Osteoblast (primary cell): Measurements from ENCODE around the gene HMGCS2. TPM values are rescaled to one million over a fixed set of nuclear protein-coding genes. Genes with fewer than 3 reads are reported as not detected.

Experiments used
- DNase-seq: peaks from one replicate; pipeline ENCODE4 v3.0.0; 2011; ENCODE audit warnings: low spot score, mixed read lengths; ENCODE audit not compliant: insufficient read length; ENCODE audit errors: missing footprints
- H2AFZ ChIP-seq: 2 replicates; pipeline ENCODE4 v1.6.0; 2011; ENCODE audit warnings: mild to moderate bottlenecking, low read length
- H3K27ac ChIP-seq: 2 replicates; pipeline ENCODE4 v1.5.1; 2011; ENCODE audit warnings: mild to moderate bottlenecking, low read depth, low read length, moderate library complexity
- H3K27me3 ChIP-seq: 2 replicates; pipeline ENCODE4 v1.6.0; 2012; ENCODE audit warnings: mild to moderate bottlenecking, control low read depth, inconsistent platforms, low read length, moderate library complexity; ENCODE audit not compliant: insufficient read depth
- H3K36me3 ChIP-seq: 2 replicates; pipeline ENCODE4 v1.5.1; 2011; ENCODE audit warnings: mild to moderate bottlenecking, low read length, control low read depth, moderate library complexity; ENCODE audit not compliant: insufficient read depth
- H3K4me1 ChIP-seq: 2 replicates; pipeline ENCODE4 v1.5.1; 2011; ENCODE audit warnings: mild to moderate bottlenecking, low read length, control low read depth, moderate library complexity; ENCODE audit not compliant: insufficient read depth
- H3K4me2 ChIP-seq: 2 replicates; pipeline ENCODE4 v1.6.0; 2011; ENCODE audit warnings: mild to moderate bottlenecking, low read length; ENCODE audit not compliant: insufficient read depth
- H3K4me3 ChIP-seq: fragments of 200-600 bp; sonication (generic); 3 replicates; pipeline ENCODE4 v1.5.1; 2012; ENCODE audit warnings: mild to moderate bottlenecking, low read length, inconsistent platforms; ENCODE audit not compliant: insufficient read depth
- H3K79me2 ChIP-seq: 2 replicates; pipeline ENCODE4 v1.6.0; 2012; ENCODE audit warnings: mild to moderate bottlenecking, low read length, control low read depth, inconsistent platforms; ENCODE audit not compliant: insufficient read depth
- H3K9me3 ChIP-seq: 2 replicates; pipeline ENCODE4 v1.5.1; 2011; ENCODE audit warnings: low read depth, low read length, control low read depth
- H4K20me1 ChIP-seq: 2 replicates; pipeline ENCODE4 v1.6.0; 2012; ENCODE audit warnings: mild to moderate bottlenecking, low read length, control low read depth; ENCODE audit not compliant: insufficient read depth
- total RNA-seq: library from RNA; depleted of rRNA; stranded (reverse); fragments of >200 nt; gene quantifications from 2 replicates; pipeline ENCODE4 v1.2.3, GENCODE V29; 2012
- TF ChIP-seq, protein P1 (sequence below): IDR thresholded peaks from 2 replicates; pipeline ENCODE4 v1.5.1; 2011; ENCODE audit warnings: mild to moderate bottlenecking, low read depth, low read length, moderate library complexity; ENCODE audit errors: extremely low read depth

The HMGCS2 gene
- total RNA-seq, 1 donor, result not detected

DNA sequence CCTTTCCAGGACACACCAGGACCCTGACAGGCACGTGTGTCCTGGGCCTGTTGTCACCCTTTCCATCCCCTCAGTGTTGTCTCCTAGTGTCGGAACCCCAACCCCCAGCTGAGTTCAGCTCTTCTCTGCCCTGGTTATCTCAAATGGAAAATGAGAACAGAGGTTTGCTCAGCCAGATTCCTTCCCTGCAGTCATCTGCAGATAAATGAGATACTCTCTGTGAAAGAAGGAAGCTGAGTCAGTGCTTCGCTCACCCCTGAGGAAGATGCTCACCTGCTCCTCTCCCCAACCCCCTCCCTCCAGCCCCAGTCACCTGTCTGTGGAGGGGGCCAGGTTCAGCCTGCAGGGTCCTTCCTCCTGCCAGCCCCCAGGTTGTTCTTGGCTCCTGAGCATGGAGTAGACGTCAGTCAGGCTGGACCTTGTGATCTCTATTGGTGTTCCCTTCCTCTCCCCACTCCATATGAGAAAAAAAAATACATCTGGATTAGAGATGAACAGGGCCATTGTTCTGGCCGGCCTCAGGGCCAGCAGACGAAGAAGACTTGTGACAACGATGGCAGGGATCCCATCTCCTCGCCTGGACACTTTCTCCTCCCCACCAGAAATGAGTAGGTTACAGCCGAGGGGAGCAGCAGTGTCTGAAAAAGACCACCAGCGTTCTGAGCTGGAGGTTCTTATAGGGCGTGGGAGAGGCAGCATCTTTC is 36.1 kb downstream of the HMGCS2 start:
- Histone ChIP-seq H3K9me3 (no peaks in the 10 kb centered on the region), H3K79me2 (no peaks in the 10 kb centered on the region), H3K27ac (no peak overlapping the region), H3K36me3 (peaks cover 27% of the 10 kb centered on the region), H4K20me1 (no peaks in the 10 kb centered on the region), H3K4me2 (no peak overlapping the region), H3K4me1 (no peaks in the 10 kb centered on the region), H2AFZ (no peak overlapping the region), H3K4me3 (no peak overlapping the region), H3K27me3 (no peaks in the 10 kb centered on the region)
- TF ChIP-seq, protein P1, sequence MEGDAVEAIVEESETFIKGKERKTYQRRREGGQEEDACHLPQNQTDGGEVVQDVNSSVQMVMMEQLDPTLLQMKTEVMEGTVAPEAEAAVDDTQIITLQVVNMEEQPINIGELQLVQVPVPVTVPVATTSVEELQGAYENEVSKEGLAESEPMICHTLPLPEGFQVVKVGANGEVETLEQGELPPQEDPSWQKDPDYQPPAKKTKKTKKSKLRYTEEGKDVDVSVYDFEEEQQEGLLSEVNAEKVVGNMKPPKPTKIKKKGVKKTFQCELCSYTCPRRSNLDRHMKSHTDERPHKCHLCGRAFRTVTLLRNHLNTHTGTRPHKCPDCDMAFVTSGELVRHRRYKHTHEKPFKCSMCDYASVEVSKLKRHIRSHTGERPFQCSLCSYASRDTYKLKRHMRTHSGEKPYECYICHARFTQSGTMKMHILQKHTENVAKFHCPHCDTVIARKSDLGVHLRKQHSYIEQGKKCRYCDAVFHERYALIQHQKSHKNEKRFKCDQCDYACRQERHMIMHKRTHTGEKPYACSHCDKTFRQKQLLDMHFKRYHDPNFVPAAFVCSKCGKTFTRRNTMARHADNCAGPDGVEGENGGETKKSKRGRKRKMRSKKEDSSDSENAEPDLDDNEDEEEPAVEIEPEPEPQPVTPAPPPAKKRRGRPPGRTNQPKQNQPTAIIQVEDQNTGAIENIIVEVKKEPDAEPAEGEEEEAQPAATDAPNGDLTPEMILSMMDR, result no peak
- DNase-seq, result no peak

DNA sequence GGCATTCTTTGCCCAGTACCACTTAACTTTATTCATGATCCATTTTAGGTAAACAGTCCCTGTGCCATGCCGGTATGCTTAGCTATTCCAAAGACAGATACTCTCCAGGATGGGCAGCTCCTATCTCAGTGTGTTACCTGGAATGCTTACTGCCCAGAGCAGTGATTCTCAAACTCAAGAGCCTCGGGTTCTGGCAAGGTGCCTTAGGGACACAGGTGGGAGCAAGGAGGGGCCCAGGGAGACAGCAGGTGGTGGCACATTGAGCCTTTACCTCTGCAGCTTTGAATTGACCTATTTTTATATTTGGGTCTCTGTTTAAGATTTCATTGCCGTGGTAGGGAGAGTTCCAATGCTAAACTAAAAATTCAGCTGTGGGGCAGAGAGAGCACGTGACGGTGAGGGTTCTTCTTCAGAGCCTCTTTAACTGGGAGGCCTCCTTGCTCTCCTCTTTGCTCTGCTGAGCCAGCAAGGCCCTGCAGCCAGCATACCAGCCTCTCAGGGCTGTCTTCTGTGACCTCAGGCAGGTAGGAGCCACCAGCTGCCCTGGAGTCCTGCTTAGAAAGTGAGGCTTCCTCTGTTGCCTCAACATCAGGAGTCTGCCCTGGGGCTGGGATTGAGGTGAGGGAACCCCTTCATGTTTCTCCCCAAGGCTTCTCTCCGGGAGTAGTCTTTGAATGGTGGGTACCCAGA is 36.8 kb downstream of the HMGCS2 start:
- H3K4me3 ChIP-seq, result no peak overlapping the region
- no peak for DNase-seq
- no peaks in the 10 kb centered on the region for H3K79me2 ChIP-seq
- no peaks in the 10 kb centered on the region for H3K4me1 ChIP-seq
- H3K27me3 ChIP-seq, result no peaks in the 10 kb centered on the region
- TF ChIP-seq, protein P1, result no peak
- no peaks in the 10 kb centered on the region for H3K9me3 ChIP-seq
- H4K20me1 ChIP-seq, result no peaks in the 10 kb centered on the region
- no peak overlapping the region for H3K4me2 ChIP-seq
- peaks cover 31% of the 10 kb centered on the region for H3K36me3 ChIP-seq
- no peak overlapping the region for H2AFZ ChIP-seq
- no peak overlapping the region for H3K27ac ChIP-seq

DNA sequence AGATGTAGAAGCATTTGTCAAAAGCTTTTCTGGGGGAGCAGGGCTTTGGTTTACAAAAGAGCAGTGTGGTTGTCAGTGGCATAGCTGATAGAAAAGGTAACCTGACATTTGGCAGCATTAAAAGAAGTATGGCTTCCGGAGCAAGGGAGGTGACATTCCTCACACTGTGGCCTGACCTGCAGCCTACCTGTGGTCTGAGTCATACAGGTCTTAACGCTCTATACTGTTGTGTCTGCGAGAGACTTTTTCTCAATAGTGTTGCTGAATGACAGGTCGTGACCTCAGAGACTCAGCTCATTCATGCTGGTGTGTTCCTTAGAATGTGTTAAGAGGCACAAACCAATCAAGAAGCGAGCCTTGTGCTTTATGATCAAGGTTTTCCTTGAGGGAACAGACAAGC is 37.6 kb downstream of the HMGCS2 start:
- no peak overlapping the region for H2AFZ ChIP-seq
- peaks cover 27% of the 10 kb centered on the region for H3K36me3 ChIP-seq
- H3K79me2 ChIP-seq, result no peaks in the 10 kb centered on the region
- H3K4me3 ChIP-seq, result no peak overlapping the region
- DNase-seq, result no peak
- TF ChIP-seq, protein P1, result no peak
- H3K4me2 ChIP-seq, result no peak overlapping the region
- no peaks in the 10 kb centered on the region for H3K9me3 ChIP-seq
- no peaks in the 10 kb centered on the region for H3K27me3 ChIP-seq
- no peaks in the 10 kb centered on the region for H3K4me1 ChIP-seq
- H3K27ac ChIP-seq, result no peak overlapping the region
- no peaks in the 10 kb centered on the region for H4K20me1 ChIP-seq

DNA sequence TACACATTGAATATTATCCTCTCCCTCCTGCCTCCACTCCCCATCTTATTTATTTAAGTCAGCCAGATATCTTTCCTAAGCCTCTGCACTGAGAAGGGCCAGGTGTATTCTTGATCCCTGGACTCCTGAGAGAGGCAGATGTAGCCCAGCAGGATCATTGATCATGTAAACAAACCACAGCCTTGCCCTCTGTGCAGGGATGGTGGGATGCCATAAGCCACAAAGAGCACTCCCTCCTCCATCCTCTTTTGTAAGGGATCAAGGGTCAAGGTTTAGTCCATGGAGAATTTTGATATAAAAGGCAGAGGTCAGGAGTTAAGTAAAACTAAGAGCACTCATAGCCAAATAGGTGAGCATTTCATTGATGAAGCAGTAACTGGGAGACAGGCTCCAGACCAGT is 39.7 kb downstream of the HMGCS2 start:
- Histone ChIP-seq H3K4me1 (no peaks in the 10 kb centered on the region), H3K9me3 (no peaks in the 10 kb centered on the region), H3K79me2 (no peaks in the 10 kb centered on the region), H3K27ac (no peak overlapping the region), H3K27me3 (no peaks in the 10 kb centered on the region), H3K36me3 (peaks cover 18% of the 10 kb centered on the region), H3K4me2 (no peak overlapping the region), H2AFZ (no peak overlapping the region), H4K20me1 (no peaks in the 10 kb centered on the region), H3K4me3 (no peak overlapping the region)
- TF ChIP-seq, protein P1, result no peak
- DNase-seq, result no peak
